OCI-LY1 (cell line): ENCODE data around the gene NACC2.

Experiments used
- EZH2 ChIP-seq: fragments of 200-600 bp; sonication (generic), shearing (Covaris generic); IDR thresholded peaks from 2 replicates; pipeline ENCODE4 v1.8.0; 2017; ENCODE audit warnings: borderline replicate concordance, mixed run types, mild to moderate bottlenecking, antibody characterized with exemption, low read length, moderate library complexity, mixed read lengths
- TF ChIP-seq, protein P1 (sequence below): fragments of 200-600 bp; sonication (generic), shearing (Covaris generic); IDR thresholded peaks from 2 replicates; pipeline ENCODE4 v1.5.1; 2017; ENCODE audit warnings: mild to moderate bottlenecking, antibody characterized with exemption, low read length, moderate library complexity, mixed read lengths

DNA sequence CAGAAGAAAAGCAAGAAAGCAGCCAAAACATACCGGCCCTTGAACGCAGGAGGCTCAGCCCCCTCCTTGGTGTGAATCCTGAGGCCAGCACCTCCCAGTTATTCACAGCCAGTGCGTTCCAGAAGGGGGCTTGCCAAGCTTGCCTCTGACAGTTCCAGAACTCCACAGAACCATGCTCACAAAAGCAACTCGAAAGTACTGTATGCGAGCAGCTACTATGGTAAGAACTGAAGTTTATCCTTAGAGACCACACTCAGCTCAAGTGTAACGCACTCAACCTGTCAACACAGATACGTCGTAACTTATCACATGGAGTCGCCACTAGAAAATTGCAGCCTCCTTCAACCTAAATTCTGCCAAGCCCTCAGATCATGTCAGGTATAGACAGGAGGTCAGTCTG lies 135.3 kb downstream of the NACC2 start:
- TF ChIP-seq, protein P1, sequence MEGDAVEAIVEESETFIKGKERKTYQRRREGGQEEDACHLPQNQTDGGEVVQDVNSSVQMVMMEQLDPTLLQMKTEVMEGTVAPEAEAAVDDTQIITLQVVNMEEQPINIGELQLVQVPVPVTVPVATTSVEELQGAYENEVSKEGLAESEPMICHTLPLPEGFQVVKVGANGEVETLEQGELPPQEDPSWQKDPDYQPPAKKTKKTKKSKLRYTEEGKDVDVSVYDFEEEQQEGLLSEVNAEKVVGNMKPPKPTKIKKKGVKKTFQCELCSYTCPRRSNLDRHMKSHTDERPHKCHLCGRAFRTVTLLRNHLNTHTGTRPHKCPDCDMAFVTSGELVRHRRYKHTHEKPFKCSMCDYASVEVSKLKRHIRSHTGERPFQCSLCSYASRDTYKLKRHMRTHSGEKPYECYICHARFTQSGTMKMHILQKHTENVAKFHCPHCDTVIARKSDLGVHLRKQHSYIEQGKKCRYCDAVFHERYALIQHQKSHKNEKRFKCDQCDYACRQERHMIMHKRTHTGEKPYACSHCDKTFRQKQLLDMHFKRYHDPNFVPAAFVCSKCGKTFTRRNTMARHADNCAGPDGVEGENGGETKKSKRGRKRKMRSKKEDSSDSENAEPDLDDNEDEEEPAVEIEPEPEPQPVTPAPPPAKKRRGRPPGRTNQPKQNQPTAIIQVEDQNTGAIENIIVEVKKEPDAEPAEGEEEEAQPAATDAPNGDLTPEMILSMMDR: no peak
- no peak for TF ChIP-seq EZH2
